OCI-LY7 (cell line): Measurements from ENCODE around the gene PRKCA. TPM values are rescaled to one million over a fixed set of nuclear protein-coding genes. Genes with fewer than 3 reads are reported as not detected.

Experiments
- BruUV-seq: library from RNA; stranded (reverse); fragments of 400-500 nt; replicated peaks from 2 replicates; lab custom pipeline; 2021; lab: Mats Ljungman, UMichigan
- CTCF ChIA-PET: fragments of 300-600 bp; sonication (Branson Sonifier 250); formaldehyde crosslinking; loops from one replicate; lab custom pipeline; 2022; ENCODE audit warnings: antibody characterized with exemption; ENCODE audit not compliant: unreplicated experiment; lab: Charles Lee
- POLR2A ChIA-PET: fragments of 300-600 bp; sonication (Branson Sonifier 250); formaldehyde crosslinking; loops from one replicate; lab custom pipeline; 2022; ENCODE audit warnings: antibody characterized with exemption; lab: Charles Lee
- DNase-seq: peaks from one replicate; pipeline ENCODE4 v3.0.0-alpha.2; 2015; ENCODE audit warnings: low spot score
- H2AFZ ChIP-seq: fragments of 200-600 bp; sonication (generic), shearing (Covaris generic); 2 replicates; pipeline ENCODE4 v1.6.1; 2014; ENCODE audit warnings: mild to moderate bottlenecking, antibody characterized with exemption, low read length, moderate library complexity
- H3K27ac ChIP-seq: fragments of 200-600 bp; sonication (generic); 2 replicates; pipeline ENCODE4 v1.5.1; 2014; ENCODE audit warnings: mixed run types, low read depth, mild to moderate bottlenecking, moderate library complexity, low read length, inconsistent platforms; ENCODE audit not compliant: poor library complexity, severe bottlenecking
- H3K36me3 ChIP-seq: fragments of 200-600 bp; sonication (generic); 2 replicates; pipeline ENCODE4 v1.6.1; 2014; ENCODE audit warnings: mild to moderate bottlenecking, antibody characterized with exemption, low read length, moderate library complexity, mixed read lengths; ENCODE audit not compliant: insufficient read depth
- H3K4me1 ChIP-seq: fragments of 200-600 bp; sonication (generic); 2 replicates; pipeline ENCODE4 v1.5.1; 2014; ENCODE audit warnings: mild to moderate bottlenecking, low read length; ENCODE audit not compliant: insufficient read depth, poor library complexity, severe bottlenecking
- H3K4me2 ChIP-seq: fragments of 200-600 bp; sonication (generic); 2 replicates; pipeline ENCODE4 v1.6.1; 2014; ENCODE audit warnings: mild to moderate bottlenecking, low read length
- H3K4me3 ChIP-seq: fragments of 200-600 bp; sonication (generic); 2 replicates; pipeline ENCODE4 v1.5.1; 2014; ENCODE audit warnings: mild to moderate bottlenecking, low read depth, low read length; ENCODE audit not compliant: poor library complexity, severe bottlenecking
- H3K79me2 ChIP-seq: fragments of 200-600 bp; sonication (generic); 2 replicates; pipeline ENCODE4 v1.6.1; 2016; ENCODE audit warnings: low read depth, mild to moderate bottlenecking, low read length, moderate library complexity, mixed read lengths; ENCODE audit not compliant: insufficient read depth
- H3K9me2 ChIP-seq: fragments of 200-600 bp; sonication (generic); 2 replicates; pipeline ENCODE4 v1.6.1; 2016; ENCODE audit warnings: mild to moderate bottlenecking, low read length, mixed read lengths; ENCODE audit not compliant: insufficient read depth
- H3K9me3 ChIP-seq: fragments of 200-600 bp; sonication (generic); 2 replicates; pipeline ENCODE4 v1.6.1; 2014; ENCODE audit warnings: mild to moderate bottlenecking, mixed run types, low read length, mixed read lengths
- H4K20me1 ChIP-seq: fragments of 200-600 bp; sonication (generic); 2 replicates; pipeline ENCODE4 v1.6.1; 2014; ENCODE audit warnings: mild to moderate bottlenecking, antibody characterized with exemption, low read length, moderate library complexity, mixed read lengths; ENCODE audit not compliant: insufficient read depth
- CTCF ChIP-seq: fragments of 200-600 bp; sonication (generic); conservative IDR thresholded peaks from 2 replicates; pipeline ENCODE4 v1.5.1; 2014; ENCODE audit warnings: mild to moderate bottlenecking, antibody characterized with exemption, low read length, moderate library complexity, mixed read lengths
- EZH2phosphoT487 ChIP-seq: fragments of 200-600 bp; sonication (generic); IDR thresholded peaks from 2 replicates; pipeline ENCODE4 v1.6.1; 2018; ENCODE audit warnings: low read depth, borderline replicate concordance, mild to moderate bottlenecking, mixed run types, antibody characterized with exemption, low read length, moderate library complexity, mixed read lengths
- intact Hi-C: fragments of 100-400 bp; cut with micrococcal nuclease; formaldehyde crosslinking; loops from one replicate; pipeline ENCODE4 v1.10.0; 2022; ENCODE audit not compliant: unreplicated experiment
- total RNA-seq, 2 experiments: library from RNA; depleted of rRNA in 1 of 2; stranded (reverse); fragments of >200 nt in 1 of 2; shearing (Covaris generic) in 1 of 2; gene quantifications; 2 replicates each; pipeline ENCODE4 v1.2.3, GENCODE V29; 2014 to 2022

PRKCA gene
- total RNA-seq, 2 experiments from 2014 or later, result 6.6 to 32.1 TPM

- Histone ChIP-seq H3K4me2 (no peak overlapping the region), H3K9me3 (peaks cover 5% of the 10 kb centered on the region), H3K79me2 (no peaks in the 10 kb centered on the region), H3K27ac (no peak overlapping the region), H4K20me1 (no peaks in the 10 kb centered on the region), H2AFZ (no peak overlapping the region), H3K4me1 (no peaks in the 10 kb centered on the region), H3K36me3 (no peaks in the 10 kb centered on the region), H3K9me2 (no peaks in the 10 kb centered on the region), H3K4me3 (no peak overlapping the region)
- CTCF ChIA-PET, result no interaction called here
- TF ChIP-seq CTCF (no peak), EZH2phosphoT487 (no peak)
- intact Hi-C loops, result no loop called here
- no peak for DNase-seq
- no TSS peak for BruUV-seq
- POLR2A ChIA-PET, result interaction anchor here (1.0 kb wide), 1 partner anchor 237 kb away, joined by 3 read pairs; no protein-coding TSS in a partner anchor
These were observed 247.4 kb downstream of the PRKCA start for GRCh38 chr17:66549731-66550207.

- Histone ChIP-seq H2AFZ (no peak overlapping the region), H3K4me3 (no peak overlapping the region), H3K79me2 (no peaks in the 10 kb centered on the region), H4K20me1 (no peaks in the 10 kb centered on the region), H3K4me1 (no peaks in the 10 kb centered on the region), H3K4me2 (no peak overlapping the region), H3K9me2 (no peaks in the 10 kb centered on the region), H3K36me3 (no peaks in the 10 kb centered on the region), H3K9me3 (no peaks in the 10 kb centered on the region), H3K27ac (no peak overlapping the region)
- no peak for TF ChIP-seq EZH2phosphoT487
- no peak for TF ChIP-seq CTCF
- ChIA-PET CTCF (no interaction called here), POLR2A (no interaction called here)
- BruUV-seq, result no TSS peak
- intact Hi-C loops, result no loop called here
- DNase-seq, result no peak
These were observed 249.4 kb downstream of the PRKCA start for GRCh38 chr17:66551839-66552238.

GRCh38 chr17:66552371-66552770, 250.0 kb downstream of the PRKCA start:
- no peak for DNase-seq
- H2AFZ ChIP-seq, result no peak overlapping the region
- ChIA-PET CTCF (no interaction called here), POLR2A (interaction anchor here (1.1 kb wide), 1 partner anchor 11 kb away, joined by 5 read pairs; no protein-coding TSS in a partner anchor)
- intact Hi-C loops, result no loop called here
- H3K4me3 ChIP-seq, result no peak overlapping the region
- no peaks in the 10 kb centered on the region for H3K4me1 ChIP-seq
- no peak overlapping the region for H3K4me2 ChIP-seq
- H4K20me1 ChIP-seq, result no peaks in the 10 kb centered on the region
- no TSS peak for BruUV-seq
- no peaks in the 10 kb centered on the region for H3K36me3 ChIP-seq
- TF ChIP-seq EZH2phosphoT487, result no peak
- TF ChIP-seq CTCF, result no peak
- H3K27ac ChIP-seq, result no peak overlapping the region
- no peaks in the 10 kb centered on the region for H3K9me3 ChIP-seq
- no peaks in the 10 kb centered on the region for H3K9me2 ChIP-seq
- no peaks in the 10 kb centered on the region for H3K79me2 ChIP-seq
